Activated T-helper 17 cell treated with anti-CD3 and anti-CD28 coated beads, Interleukin-2, amount 50 U/mL, for 72 hours (primary cell): ENCODE data around the gene LTBP2. TPM values are rescaled to one million over a fixed set of nuclear protein-coding genes. Genes with fewer than 3 reads are reported as not detected.

Source experiments
- ATAC-seq: fragments of 150-1000 bp; cut with Tn5 transposase; replicated peaks from 2 replicates; pipeline ENCODE4 v1.10.0; 2021; ENCODE audit warnings: mild to moderate bottlenecking, moderate library complexity
- H3K27ac Mint-ChIP-seq: one replicate; pipeline ENCODE4 v1.8.0; 2022; ENCODE audit warnings: mixed read lengths
- H3K27me3 Mint-ChIP-seq: one replicate; pipeline ENCODE4 v1.8.0; 2022; ENCODE audit warnings: mixed read lengths
- H3K36me3 Mint-ChIP-seq: one replicate; pipeline ENCODE4 v1.8.0; 2022; ENCODE audit warnings: low read depth, mild to moderate bottlenecking, mixed read lengths
- H3K4me1 Mint-ChIP-seq: one replicate; pipeline ENCODE4 v1.8.0; 2022; ENCODE audit warnings: mixed read lengths
- H3K4me3 Mint-ChIP-seq: one replicate; pipeline ENCODE4 v1.8.0; 2022; ENCODE audit warnings: mild to moderate bottlenecking, mixed read lengths
- H3K9me3 Mint-ChIP-seq: one replicate; pipeline ENCODE4 v1.8.0; 2022; ENCODE audit warnings: mixed read lengths
- total RNA-seq, 2 donors: library from RNA; stranded (reverse); gene quantifications; one replicate each; pipeline ENCODE4 v1.2.3, GENCODE V29; 2022

Gene LTBP2
- total RNA-seq, 2 donors from 2014 or later = 0.03 TPM; not detected in 1

DNA sequence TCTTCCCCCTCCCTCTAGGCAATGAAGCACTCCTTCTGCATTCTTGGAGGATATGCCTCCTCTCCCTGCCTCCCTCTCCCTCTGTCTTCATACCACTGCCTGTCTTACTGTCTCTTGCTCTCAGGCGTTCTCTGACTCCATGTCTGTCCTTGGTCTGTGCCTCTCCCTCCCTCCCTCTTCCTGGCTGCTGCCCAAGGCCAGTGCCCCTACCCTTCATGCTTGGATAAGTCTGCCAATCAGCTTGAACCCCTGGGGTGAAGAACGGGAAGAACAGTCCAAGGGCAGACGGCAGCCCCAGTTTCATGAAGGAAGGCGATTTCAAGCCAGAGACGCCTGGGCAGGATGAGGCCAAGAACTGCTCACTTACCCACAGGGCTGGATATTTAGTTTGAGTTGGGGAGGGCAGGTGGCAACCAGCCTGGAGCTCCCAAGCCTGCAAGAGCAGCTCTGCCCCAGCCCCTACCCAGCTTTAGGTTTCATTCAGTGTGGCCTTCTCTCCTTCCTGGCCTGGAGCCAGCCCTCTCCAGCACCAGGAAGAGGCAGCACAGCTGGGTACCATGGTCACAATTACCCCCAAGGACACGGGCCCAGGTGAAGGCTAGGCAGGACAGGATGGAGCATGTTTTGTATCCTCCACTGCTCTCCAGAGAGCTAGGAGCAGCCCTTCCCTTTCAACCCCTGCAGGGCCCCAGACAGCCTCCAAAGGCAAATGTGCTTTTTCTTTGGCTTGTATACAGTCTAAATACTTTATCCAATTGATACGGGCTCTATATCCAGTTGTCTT lies 35.8 kb upstream of the LTBP2 start:
- no peak overlapping the region for H3K27ac Mint-ChIP-seq
- H3K4me1 Mint-ChIP-seq = no peaks in the 10 kb centered on the region
- ATAC-seq = no peak

DNA sequence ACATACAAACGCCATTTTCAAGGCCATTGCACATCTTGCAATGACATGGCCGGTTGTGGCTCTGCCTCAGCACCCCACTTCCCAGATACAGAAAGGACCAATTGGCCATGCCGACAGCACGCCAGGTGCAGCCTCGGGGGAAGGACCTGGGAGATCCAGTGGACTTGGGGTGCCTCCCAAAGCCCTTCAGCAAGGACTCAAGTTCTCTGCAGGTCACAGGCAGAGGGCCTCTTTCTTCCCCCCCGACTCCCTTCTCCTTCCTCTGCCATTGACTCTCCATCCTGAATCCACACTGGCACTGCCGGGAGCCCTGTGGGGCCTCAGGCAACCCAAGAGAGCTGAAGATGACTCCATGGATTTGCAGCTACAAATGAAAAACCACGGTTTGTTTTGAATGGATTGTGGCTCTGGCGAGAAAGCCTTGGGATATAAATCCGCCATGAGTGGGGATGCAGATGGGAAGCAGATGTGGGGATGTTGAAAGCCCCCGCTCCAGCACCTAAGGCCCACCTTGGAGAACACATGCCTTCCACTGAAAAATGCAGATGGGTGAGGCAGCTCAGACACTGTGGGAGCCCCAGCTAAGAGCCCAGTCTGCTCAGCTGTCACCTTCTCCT lies 35.1 kb upstream of the LTBP2 start:
- H3K9me3 Mint-ChIP-seq = no peaks in the 10 kb centered on the region
- H3K27me3 Mint-ChIP-seq = peaks cover 5% of the 10 kb centered on the region
- H3K4me1 Mint-ChIP-seq = no peaks in the 10 kb centered on the region
- H3K27ac Mint-ChIP-seq = no peak overlapping the region
- no peak overlapping the region for H3K4me3 Mint-ChIP-seq
- no peak for ATAC-seq
- no peaks in the 10 kb centered on the region for H3K36me3 Mint-ChIP-seq

More for the DNA sequence above, 35.8 kb upstream of the LTBP2 start:
- no peaks in the 10 kb centered on the region for H3K36me3 Mint-ChIP-seq
- no peaks in the 10 kb centered on the region for H3K9me3 Mint-ChIP-seq
- H3K4me3 Mint-ChIP-seq = no peak overlapping the region
- H3K27me3 Mint-ChIP-seq = peaks cover 5% of the 10 kb centered on the region

DNA sequence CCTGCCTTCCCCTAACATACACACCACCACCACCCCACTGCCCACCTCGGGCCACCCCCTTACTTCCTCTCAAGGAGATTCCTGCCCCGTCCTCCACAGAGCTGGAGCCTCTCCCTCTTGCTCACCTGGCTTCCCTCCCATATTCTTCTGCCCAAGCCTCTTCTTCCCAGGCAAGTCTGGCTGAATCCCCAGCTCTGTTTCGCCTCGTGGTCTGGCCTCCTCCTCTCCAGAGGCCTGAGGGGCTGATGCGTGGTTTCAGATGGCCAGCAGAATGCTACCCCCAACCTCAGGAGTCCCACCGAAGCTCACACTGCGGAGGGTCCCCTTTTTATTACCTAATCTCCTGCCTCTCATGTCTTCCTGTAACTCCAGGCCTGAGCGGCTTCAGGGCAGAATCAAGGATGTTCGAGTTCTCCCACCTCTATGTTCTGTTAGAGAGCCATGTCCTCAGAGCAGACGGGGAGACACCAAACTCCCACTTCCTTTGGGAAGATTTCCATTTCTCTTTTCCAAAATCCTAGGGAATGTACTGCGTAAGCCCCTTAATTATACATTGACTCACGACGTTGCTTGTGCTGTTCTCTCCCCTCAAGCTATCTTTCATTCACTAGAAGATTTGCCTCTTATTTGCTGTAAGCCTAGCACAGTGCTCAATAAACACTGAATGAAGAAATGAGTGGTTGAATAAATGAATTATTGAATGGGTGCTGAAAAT lies 33.9 kb upstream of the LTBP2 start:
- Mint-ChIP-seq H3K36me3 (no peaks in the 10 kb centered on the region), H3K27me3 (peaks cover 5% of the 10 kb centered on the region), H3K4me1 (no peaks in the 10 kb centered on the region), H3K4me3 (no peak overlapping the region), H3K9me3 (no peaks in the 10 kb centered on the region), H3K27ac (no peak overlapping the region)
- no peak for ATAC-seq

GRCh38 chr14:74645244-74645643 lies 33.2 kb upstream of the LTBP2 start:
- no peak overlapping the region for H3K4me3 Mint-ChIP-seq
- H3K9me3 Mint-ChIP-seq = no peaks in the 10 kb centered on the region
- no peak for ATAC-seq
- no peaks in the 10 kb centered on the region for H3K4me1 Mint-ChIP-seq
- H3K27ac Mint-ChIP-seq = no peak overlapping the region
- H3K27me3 Mint-ChIP-seq = peaks cover 7% of the 10 kb centered on the region
- H3K36me3 Mint-ChIP-seq = no peaks in the 10 kb centered on the region

- Mint-ChIP-seq H3K9me3 (no peaks in the 10 kb centered on the region), H3K4me3 (no peak overlapping the region), H3K27me3 (peaks cover 13% of the 10 kb centered on the region), H3K27ac (no peak overlapping the region), H3K36me3 (no peaks in the 10 kb centered on the region), H3K4me1 (no peaks in the 10 kb centered on the region)
- no peak for ATAC-seq
Measured at GRCh38 chr14:74641601-74642391, 29.8 kb upstream of the LTBP2 start.

DNA sequence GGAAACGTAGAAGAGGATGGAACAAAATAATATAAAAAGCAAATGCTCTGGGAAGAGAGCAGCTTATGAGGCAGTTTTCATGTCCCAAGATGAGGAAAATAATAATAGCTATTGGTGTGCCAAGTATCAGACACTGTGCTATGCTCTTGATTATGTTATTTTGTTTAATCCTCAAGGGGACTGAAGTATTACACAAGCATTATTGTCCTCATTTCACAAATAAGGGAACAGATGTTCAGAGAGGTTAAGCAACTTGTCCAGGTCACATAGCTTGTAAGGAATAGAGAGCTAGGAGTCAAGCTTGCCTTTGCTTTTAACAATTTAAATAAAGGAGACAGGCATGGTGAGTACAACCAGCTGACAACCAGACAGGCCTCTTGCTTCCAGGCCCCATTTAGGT lies 26.9 kb upstream of the LTBP2 start:
- Mint-ChIP-seq H3K4me3 (no peak overlapping the region), H3K27ac (no peak overlapping the region), H3K4me1 (no peaks in the 10 kb centered on the region), H3K9me3 (no peaks in the 10 kb centered on the region), H3K27me3 (peaks cover 13% of the 10 kb centered on the region), H3K36me3 (no peaks in the 10 kb centered on the region)
- no peak for ATAC-seq

DNA sequence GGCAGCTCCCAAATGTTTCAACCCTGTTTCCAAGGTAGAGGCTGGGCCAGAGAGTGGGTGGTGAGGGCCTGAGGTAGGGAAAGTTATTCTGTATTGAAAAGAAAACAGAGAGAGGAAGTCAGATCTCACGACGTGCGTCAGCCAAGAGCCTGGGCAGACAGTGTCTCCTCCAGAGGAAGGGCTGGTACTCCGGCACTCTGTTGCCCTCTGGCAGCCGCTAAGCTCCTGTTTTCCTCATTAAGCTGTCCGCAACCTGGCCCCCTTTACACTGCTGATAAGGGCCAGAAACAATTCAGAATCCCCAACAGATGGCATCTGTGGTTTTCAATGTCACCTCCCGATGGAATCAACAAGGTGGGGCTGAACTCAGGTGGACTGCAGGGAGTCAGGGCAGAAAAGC lies 26.0 kb upstream of the LTBP2 start:
- Mint-ChIP-seq H3K4me1 (no peaks in the 10 kb centered on the region), H3K9me3 (no peaks in the 10 kb centered on the region), H3K4me3 (no peak overlapping the region), H3K27ac (no peak overlapping the region), H3K36me3 (no peaks in the 10 kb centered on the region), H3K27me3 (peaks cover 13% of the 10 kb centered on the region)
- no peak for ATAC-seq

DNA sequence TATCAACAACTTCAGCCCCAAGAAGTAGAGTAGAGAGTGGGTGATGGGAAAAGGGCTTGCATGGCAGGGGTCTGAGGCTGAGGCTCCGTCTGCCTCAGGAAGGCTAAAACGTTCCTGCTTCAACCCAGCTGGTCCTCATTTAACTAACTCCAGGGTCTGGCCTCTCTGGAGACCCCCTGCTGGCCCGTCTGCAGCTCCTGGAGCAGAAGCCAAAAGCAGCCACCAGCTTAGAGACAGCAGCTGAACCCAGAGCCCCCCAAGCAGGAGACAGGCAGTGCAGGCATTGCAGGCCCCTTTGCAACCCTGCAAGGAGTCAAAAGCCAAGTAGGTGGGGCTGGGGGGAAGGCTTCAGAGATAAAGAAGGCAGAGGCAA lies 25.1 kb upstream of the LTBP2 start:
- Mint-ChIP-seq H3K36me3 (no peaks in the 10 kb centered on the region), H3K4me1 (no peaks in the 10 kb centered on the region), H3K27ac (no peak overlapping the region), H3K9me3 (no peaks in the 10 kb centered on the region), H3K4me3 (no peak overlapping the region), H3K27me3 (peaks cover 13% of the 10 kb centered on the region)
- ATAC-seq = no peak

- no peaks in the 10 kb centered on the region for H3K9me3 Mint-ChIP-seq
- no peak for ATAC-seq
- no peaks in the 10 kb centered on the region for H3K4me1 Mint-ChIP-seq
- peaks cover 13% of the 10 kb centered on the region for H3K27me3 Mint-ChIP-seq
- no peak overlapping the region for H3K27ac Mint-ChIP-seq
- no peak overlapping the region for H3K4me3 Mint-ChIP-seq
- H3K36me3 Mint-ChIP-seq = no peaks in the 10 kb centered on the region
Measured at GRCh38 chr14:74636424-74637177, 24.6 kb upstream of the LTBP2 start.

DNA sequence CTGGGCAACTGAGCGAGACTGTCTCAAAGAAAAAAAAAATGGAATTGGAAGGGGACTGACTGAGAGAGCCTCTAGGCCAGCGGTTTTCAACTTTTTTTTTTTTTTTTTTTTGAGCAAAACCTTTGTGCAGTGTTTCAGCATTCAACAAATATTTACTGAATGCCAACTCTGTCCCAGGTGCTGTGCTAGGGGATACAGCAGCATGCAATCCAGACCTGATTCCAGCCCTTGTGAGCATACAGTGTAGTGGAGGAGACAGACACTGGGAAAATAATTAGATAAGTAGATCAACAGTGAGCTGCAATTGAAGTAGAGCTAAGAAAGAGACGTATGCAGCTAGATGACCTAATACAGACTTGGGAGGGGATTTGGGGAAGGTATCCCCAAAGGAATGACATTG lies 23.8 kb upstream of the LTBP2 start:
- no peak overlapping the region for H3K4me3 Mint-ChIP-seq
- ATAC-seq = no peak
- no peaks in the 10 kb centered on the region for H3K9me3 Mint-ChIP-seq
- no peak overlapping the region for H3K27ac Mint-ChIP-seq
- H3K4me1 Mint-ChIP-seq = no peaks in the 10 kb centered on the region
- H3K36me3 Mint-ChIP-seq = no peaks in the 10 kb centered on the region
- H3K27me3 Mint-ChIP-seq = peaks cover 13% of the 10 kb centered on the region

DNA sequence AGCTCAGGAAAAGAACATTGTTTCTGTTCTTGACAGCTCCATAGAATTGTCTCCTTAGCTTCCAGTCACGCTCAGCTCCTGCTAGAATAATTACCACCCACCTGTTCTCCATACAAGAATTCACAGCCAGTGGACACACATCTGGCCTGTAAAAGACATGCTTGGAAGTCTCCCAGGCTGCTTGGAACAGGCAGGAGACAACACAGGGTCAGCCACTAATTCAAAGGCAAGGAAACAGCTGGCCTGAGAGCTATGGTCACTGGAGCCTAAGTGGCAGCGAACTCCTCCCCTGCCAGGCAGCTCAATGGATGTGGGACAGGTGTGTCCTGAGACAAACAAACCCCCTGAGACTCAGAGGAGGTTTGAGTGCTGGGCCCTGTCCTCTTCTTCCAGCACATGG lies 22.9 kb upstream of the LTBP2 start:
- H3K27ac Mint-ChIP-seq = no peak overlapping the region
- ATAC-seq = no peak
- no peak overlapping the region for H3K4me3 Mint-ChIP-seq
- H3K27me3 Mint-ChIP-seq = peaks cover 8% of the 10 kb centered on the region
- no peaks in the 10 kb centered on the region for H3K36me3 Mint-ChIP-seq
- H3K4me1 Mint-ChIP-seq = no peaks in the 10 kb centered on the region
- no peaks in the 10 kb centered on the region for H3K9me3 Mint-ChIP-seq

DNA sequence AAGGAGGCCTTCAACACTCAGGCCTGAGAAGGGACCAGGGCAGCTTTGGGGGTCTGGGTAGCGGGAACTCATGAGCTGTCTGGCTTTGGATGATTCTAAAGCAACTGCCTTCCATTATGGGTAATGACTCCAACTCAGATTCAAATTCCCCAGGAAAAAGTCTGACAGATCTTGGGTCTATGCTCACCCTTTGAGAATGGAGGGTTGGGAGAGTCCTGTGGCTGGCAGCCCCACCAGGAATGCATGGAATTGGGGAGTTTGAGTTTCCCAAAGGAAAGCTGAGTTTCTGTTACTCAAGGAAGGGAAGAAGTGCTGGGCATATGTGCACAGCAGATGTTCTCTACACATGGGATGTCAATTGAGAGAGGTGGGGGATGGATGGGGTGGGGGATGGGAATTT lies 22.4 kb upstream of the LTBP2 start:
- ATAC-seq = no peak
- no peak overlapping the region for H3K27ac Mint-ChIP-seq
- H3K36me3 Mint-ChIP-seq = no peaks in the 10 kb centered on the region
- H3K9me3 Mint-ChIP-seq = no peaks in the 10 kb centered on the region
- H3K4me1 Mint-ChIP-seq = no peaks in the 10 kb centered on the region
- peaks cover 8% of the 10 kb centered on the region for H3K27me3 Mint-ChIP-seq
- H3K4me3 Mint-ChIP-seq = no peak overlapping the region

DNA sequence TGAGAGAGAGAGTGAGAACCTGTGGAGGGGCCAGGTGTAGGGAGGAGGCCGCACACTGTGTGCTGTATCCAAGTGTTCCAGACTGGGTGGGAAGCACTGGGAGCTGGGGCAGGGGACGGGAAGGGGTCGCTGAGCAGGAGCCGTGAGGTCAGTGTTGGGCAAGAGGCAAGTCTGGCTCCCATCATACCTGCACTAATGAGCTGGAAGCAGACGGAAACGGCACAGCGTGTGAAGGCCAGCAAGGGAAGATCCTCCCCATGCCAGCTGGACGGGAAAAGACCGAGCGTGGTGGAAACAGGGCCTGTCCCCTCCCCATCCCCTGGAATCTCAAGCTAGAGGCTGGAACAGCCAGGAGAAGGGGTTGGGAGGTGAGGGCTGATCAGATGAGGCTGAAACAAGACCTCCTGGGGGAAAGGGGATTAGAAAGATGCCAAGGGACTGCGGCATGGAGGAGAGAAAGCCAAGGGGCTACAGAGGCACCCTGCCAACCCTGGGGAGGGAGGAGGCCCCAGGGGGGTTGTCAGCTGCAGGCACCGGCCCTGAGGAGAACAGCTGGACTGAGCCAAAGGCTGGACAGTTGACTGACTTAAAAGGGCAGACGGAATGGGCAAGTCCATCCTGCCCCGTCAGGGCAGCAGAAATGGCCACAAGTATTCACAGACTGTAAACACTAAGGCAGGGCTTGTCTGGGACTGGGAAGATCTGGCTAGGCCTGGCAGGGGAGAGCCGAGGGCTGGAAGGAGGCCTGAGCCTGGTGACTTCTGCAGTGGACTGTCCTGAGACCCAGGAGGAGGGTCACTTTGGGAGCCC lies 19.0 kb upstream of the LTBP2 start:
- no peaks in the 10 kb centered on the region for H3K9me3 Mint-ChIP-seq
- H3K27ac Mint-ChIP-seq = peak overlapping the region; percentile 46
- no peak overlapping the region for H3K4me3 Mint-ChIP-seq
- H3K27me3 Mint-ChIP-seq = peaks cover 3% of the 10 kb centered on the region
- no peaks in the 10 kb centered on the region for H3K4me1 Mint-ChIP-seq
- no peaks in the 10 kb centered on the region for H3K36me3 Mint-ChIP-seq
- no peak for ATAC-seq
